PC-3 (cell line): Measurements from ENCODE around the gene ZBTB40. TPM values are rescaled to one million over a fixed set of nuclear protein-coding genes. Genes with fewer than 3 reads are reported as not detected.

Experiments used
- ATAC-seq: fragments of 200-7000 bp; cut with Tn5 transposase; 2 replicates; pipeline ENCODE4 v1.9.1; 2020; ENCODE audit warnings: mild to moderate bottlenecking, moderate library complexity
- BruUV-seq: library from RNA; stranded (reverse); fragments of 400-500 nt; replicated peaks from 2 replicates; lab custom pipeline; 2021; lab: Mats Ljungman, UMichigan
- CTCF ChIA-PET: fragments of 300-600 bp; sonication (Branson Sonifier 250); formaldehyde crosslinking; loops from one replicate; lab custom pipeline; 2022; ENCODE audit warnings: antibody characterized with exemption; lab: Charles Lee
- POLR2A ChIA-PET: fragments of 300-600 bp; sonication (Branson Sonifier 250); formaldehyde crosslinking; loops from one replicate; lab custom pipeline; 2022; ENCODE audit warnings: antibody characterized with exemption; ENCODE audit not compliant: unreplicated experiment; lab: Charles Lee
- DNase-seq: peaks from one replicate; pipeline ENCODE4 v3.0.0-alpha.2; 2015
- H2AFZ ChIP-seq: fragments of 300-600 bp; sonication (generic); 2 replicates; pipeline ENCODE4 v1.6.0; 2016; ENCODE audit warnings: antibody characterized with exemption, low read length
- H3F3A ChIP-seq: fragments of 300-600 bp; sonication (generic); one replicate; pipeline ENCODE4 v1.6.0; 2017; ENCODE audit warnings: antibody characterized with exemption, low read length, control low read depth, mild to moderate bottlenecking; ENCODE audit not compliant: unreplicated experiment
- H3K27ac ChIP-seq: fragments of 300-600 bp; sonication (generic); 2 replicates; pipeline ENCODE4 v1.5.1; 2016; ENCODE audit warnings: mild to moderate bottlenecking, low read length
- H3K27me3 ChIP-seq: fragments of 300-600 bp; sonication (generic); 2 replicates; pipeline ENCODE4 v1.6.1; 2016; ENCODE audit warnings: low read length, mixed read lengths
- H3K36me3 ChIP-seq: fragments of 300-600 bp; sonication (generic); 2 replicates; pipeline ENCODE4 v1.6.1; 2016; ENCODE audit warnings: low read depth, mixed run types, low read length, mixed read lengths
- H3K4me1 ChIP-seq: fragments of 300-600 bp; sonication (generic); 2 replicates; pipeline ENCODE4 v1.5.1; 2016; ENCODE audit warnings: low read length; ENCODE audit not compliant: insufficient read depth
- H3K4me2 ChIP-seq: fragments of 300-600 bp; sonication (generic); 2 replicates; pipeline ENCODE4 v1.6.0; 2016; ENCODE audit warnings: low read length
- H3K4me3 ChIP-seq: fragments of 300-600 bp; sonication (generic); 2 replicates; pipeline ENCODE4 v1.5.1; 2016; ENCODE audit warnings: mild to moderate bottlenecking, low read length, mixed read lengths
- H3K79me2 ChIP-seq: fragments of 300-600 bp; sonication (generic); 2 replicates; pipeline ENCODE4 v1.6.1; 2017; ENCODE audit warnings: low read length, mixed read lengths
- H3K9ac ChIP-seq: fragments of 300-600 bp; sonication (generic); 2 replicates; pipeline ENCODE4 v1.6.0; 2016; ENCODE audit warnings: mild to moderate bottlenecking, low read length
- H3K9me2 ChIP-seq: fragments of 300-600 bp; sonication (generic); replicated peaks from 2 replicates; pipeline ENCODE4 v1.6.1; 2016; ENCODE audit warnings: mixed run types, low read length, mixed read lengths
- H3K9me3 ChIP-seq: fragments of 300-600 bp; sonication (generic); 2 replicates; pipeline ENCODE4 v1.6.1; 2016; ENCODE audit warnings: low read length, mixed read lengths
- H4K20me1 ChIP-seq: fragments of 300-600 bp; sonication (generic); 2 replicates; pipeline ENCODE4 v1.6.1; 2016; ENCODE audit warnings: low read length, mixed read lengths
- EZH2 ChIP-seq: fragments of 300-600 bp; sonication (generic); IDR thresholded peaks from one replicate; pipeline ENCODE4 v1.6.1; 2017; ENCODE audit warnings: antibody characterized with exemption, mild to moderate bottlenecking, low read length; ENCODE audit not compliant: unreplicated experiment
- EZH2phosphoT487 ChIP-seq: fragments of 300-600 bp; sonication (generic); IDR thresholded peaks from 2 replicates; pipeline ENCODE4 v1.6.1; 2018; ENCODE audit warnings: mild to moderate bottlenecking, antibody characterized with exemption, low read length, borderline replicate concordance
- intact Hi-C: fragments of 100-400 bp; cut with micrococcal nuclease; formaldehyde crosslinking; loops from 2 replicates; pipeline ENCODE4 v1.9.0; 2023
- total RNA-seq: library from RNA; depleted of rRNA; stranded (reverse); fragments of >200 nt; gene quantifications from 2 replicates; pipeline ENCODE4 v1.2.3, GENCODE V29; 2014
- TF ChIP-seq, protein P1 (sequence below): fragments of 300-600 bp; sonication (generic); conservative IDR thresholded peaks from 2 replicates; pipeline ENCODE4 v1.5.1; 2017; ENCODE audit warnings: antibody characterized with exemption, low read depth, mild to moderate bottlenecking, low read length

Gene ZBTB40
- total RNA-seq, 1 experiment from 2014 or later, result 20.2 TPM

DNA sequence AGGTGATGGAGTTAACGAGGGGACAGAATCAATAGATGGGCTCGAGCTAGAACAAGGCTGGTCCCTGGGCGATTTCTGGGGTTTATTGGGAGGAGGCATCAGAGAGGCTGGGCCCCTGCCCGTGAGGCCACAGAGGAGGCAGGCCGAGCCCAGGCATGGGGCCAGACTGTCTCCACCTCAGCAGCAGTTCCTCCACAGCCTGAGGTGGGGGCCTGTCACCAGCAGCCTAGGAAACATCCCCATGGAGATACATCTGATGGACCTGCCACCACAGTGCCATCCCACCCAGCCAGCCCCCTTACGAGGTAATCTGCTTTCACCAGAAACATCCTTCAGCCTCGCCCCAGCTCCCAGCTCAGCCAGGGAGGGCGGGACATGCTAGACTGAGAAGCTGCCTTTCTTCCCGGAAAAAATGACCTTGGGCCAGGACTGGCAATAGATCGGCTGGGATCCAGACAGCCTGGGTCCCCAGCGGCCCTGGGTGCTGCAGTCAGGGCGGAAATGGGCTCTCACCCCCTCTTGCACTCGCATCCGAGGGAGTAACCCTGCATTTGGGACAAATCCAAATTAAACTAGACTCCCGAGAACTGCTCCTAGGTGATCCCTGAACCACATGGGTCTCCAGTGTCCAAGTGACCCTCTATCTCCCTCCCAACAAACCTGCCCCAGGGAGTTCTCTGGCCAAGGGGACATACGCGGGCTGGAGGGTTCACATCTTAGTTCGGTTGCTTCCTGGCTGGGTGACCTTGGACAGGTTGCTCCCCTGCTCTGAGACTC lies 101.6 kb downstream of the ZBTB40 start:
- Histone ChIP-seq H3K36me3 (no peaks in the 10 kb centered on the region), H3K9me2 (no peaks in the 10 kb centered on the region), H4K20me1 (no peaks in the 10 kb centered on the region), H3F3A (no peaks in the 10 kb centered on the region), H3K79me2 (no peaks in the 10 kb centered on the region), H3K4me2 (no peak overlapping the region), H3K27me3 (peaks cover 4% of the 10 kb centered on the region), H3K27ac (no peak overlapping the region), H3K9me3 (no peaks in the 10 kb centered on the region), H3K4me3 (no peak overlapping the region), H2AFZ (no peak overlapping the region), H3K9ac (no peak overlapping the region), H3K4me1 (no peaks in the 10 kb centered on the region)
- CTCF ChIA-PET, result no interaction called here
- intact Hi-C loops, result no loop called here
- TF ChIP-seq EZH2 (no peak), EZH2phosphoT487 (no peak)
- TF ChIP-seq, protein P1, sequence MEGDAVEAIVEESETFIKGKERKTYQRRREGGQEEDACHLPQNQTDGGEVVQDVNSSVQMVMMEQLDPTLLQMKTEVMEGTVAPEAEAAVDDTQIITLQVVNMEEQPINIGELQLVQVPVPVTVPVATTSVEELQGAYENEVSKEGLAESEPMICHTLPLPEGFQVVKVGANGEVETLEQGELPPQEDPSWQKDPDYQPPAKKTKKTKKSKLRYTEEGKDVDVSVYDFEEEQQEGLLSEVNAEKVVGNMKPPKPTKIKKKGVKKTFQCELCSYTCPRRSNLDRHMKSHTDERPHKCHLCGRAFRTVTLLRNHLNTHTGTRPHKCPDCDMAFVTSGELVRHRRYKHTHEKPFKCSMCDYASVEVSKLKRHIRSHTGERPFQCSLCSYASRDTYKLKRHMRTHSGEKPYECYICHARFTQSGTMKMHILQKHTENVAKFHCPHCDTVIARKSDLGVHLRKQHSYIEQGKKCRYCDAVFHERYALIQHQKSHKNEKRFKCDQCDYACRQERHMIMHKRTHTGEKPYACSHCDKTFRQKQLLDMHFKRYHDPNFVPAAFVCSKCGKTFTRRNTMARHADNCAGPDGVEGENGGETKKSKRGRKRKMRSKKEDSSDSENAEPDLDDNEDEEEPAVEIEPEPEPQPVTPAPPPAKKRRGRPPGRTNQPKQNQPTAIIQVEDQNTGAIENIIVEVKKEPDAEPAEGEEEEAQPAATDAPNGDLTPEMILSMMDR, result no peak
- BruUV-seq, result no TSS peak
- POLR2A ChIA-PET, result no interaction called here
- no peak for ATAC-seq
- no peak for DNase-seq

DNA sequence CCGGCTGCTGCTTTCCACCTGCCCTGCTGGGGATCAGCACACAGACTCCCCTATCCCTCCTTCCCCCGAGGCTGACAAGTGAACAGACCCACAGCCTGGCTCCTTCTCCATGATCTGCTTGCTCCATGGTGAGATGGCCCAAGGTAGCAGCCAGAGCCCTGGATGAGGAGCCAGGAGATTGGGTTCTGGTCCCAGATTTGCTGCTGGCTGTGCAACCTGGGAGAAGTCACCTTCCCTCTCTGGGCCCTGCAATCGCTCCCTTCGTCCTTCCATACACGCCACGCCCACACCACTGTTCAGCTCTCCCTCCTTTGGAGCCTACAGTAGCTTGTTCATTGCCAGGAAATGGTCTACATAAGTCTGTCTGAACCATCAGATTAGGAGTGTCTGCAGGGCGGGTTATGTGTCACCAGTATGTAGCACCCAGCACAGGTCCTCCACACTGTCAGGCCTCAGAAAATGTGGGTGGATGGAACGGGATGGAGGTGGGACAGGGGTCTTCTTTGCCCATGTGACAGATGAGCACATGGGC lies 102.4 kb downstream of the ZBTB40 start:
- H3K4me3 ChIP-seq, result no peak overlapping the region
- H3K27ac ChIP-seq, result no peak overlapping the region
- H3K79me2 ChIP-seq, result no peaks in the 10 kb centered on the region
- H3K27me3 ChIP-seq, result peaks cover 7% of the 10 kb centered on the region; the same call in 1 of the 2 replicates
- no peak overlapping the region for H2AFZ ChIP-seq
- no peaks in the 10 kb centered on the region for H4K20me1 ChIP-seq
- no peak for ATAC-seq
- no TSS peak for BruUV-seq
- intact Hi-C loops, result no loop called here
- H3F3A ChIP-seq, result no peaks in the 10 kb centered on the region
- POLR2A ChIA-PET, result no interaction called here
- H3K9me3 ChIP-seq, result no peaks in the 10 kb centered on the region
- CTCF ChIA-PET, result no interaction called here
- no peaks in the 10 kb centered on the region for H3K4me1 ChIP-seq
- no peaks in the 10 kb centered on the region for H3K9me2 ChIP-seq
- TF ChIP-seq EZH2phosphoT487, result no peak
- TF ChIP-seq, protein P1, result no peak
- no peak for TF ChIP-seq EZH2
- no peak overlapping the region for H3K9ac ChIP-seq
- no peak for DNase-seq
- H3K36me3 ChIP-seq, result no peaks in the 10 kb centered on the region
- H3K4me2 ChIP-seq, result no peak overlapping the region

DNA sequence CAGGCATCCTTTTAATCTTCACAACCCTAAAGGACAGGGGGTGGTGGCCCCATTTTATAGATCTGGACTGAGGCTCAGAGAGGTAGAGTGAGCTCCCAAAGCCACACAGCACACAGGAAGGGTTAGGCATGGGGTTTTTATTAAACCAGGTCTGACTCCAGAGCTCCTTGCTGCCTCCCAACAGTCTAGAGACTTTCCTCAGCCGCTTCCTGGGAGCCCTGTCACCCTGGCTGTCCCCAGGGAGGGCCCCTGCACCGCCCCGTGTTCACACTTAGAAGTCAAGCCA lies 103.7 kb downstream of the ZBTB40 start:
- intact Hi-C loops, result no loop called here
- ChIA-PET CTCF (no interaction called here), POLR2A (no interaction called here)
- no peaks in the 10 kb centered on the region for H3K9me2 ChIP-seq
- H3K4me1 ChIP-seq, result no peaks in the 10 kb centered on the region
- no peak for ATAC-seq
- no TSS peak for BruUV-seq
- TF ChIP-seq EZH2phosphoT487 (no peak), EZH2 (no peak)
- TF ChIP-seq, protein P1, result no peak
- no peaks in the 10 kb centered on the region for H3K36me3 ChIP-seq
- no peaks in the 10 kb centered on the region for H4K20me1 ChIP-seq
- H3K79me2 ChIP-seq, result no peaks in the 10 kb centered on the region
- H3K27me3 ChIP-seq, result peaks cover 19% of the 10 kb centered on the region
- no peak overlapping the region for H3K4me2 ChIP-seq
- H2AFZ ChIP-seq, result no peak overlapping the region
- H3F3A ChIP-seq, result no peaks in the 10 kb centered on the region
- no peak for DNase-seq
- H3K9ac ChIP-seq, result no peak overlapping the region
- no peak overlapping the region for H3K27ac ChIP-seq
- no peaks in the 10 kb centered on the region for H3K9me3 ChIP-seq
- H3K4me3 ChIP-seq, result no peak overlapping the region
